Measurements from ENCODE around the gene ACTL10. TPM values are rescaled to one million over a fixed set of nuclear protein-coding genes. Genes with fewer than 3 reads are reported as not detected.

ACTL10 gene
- total RNA-seq, 1 donor, result 6.2 TPM

- DNase-seq (ENCODE audit: low read depth in 2 of 3, low spot score in 2 of 3), result no peak
These were observed 8.6 kb downstream of the ACTL10 start for GRCh38 chr20:33675136-33675959.

GRCh38 chr20:33676121-33676520 is 9.4 kb downstream of the ACTL10 start:
- no peak for DNase-seq (ENCODE audit: low read depth in 2 of 3, low spot score in 2 of 3)

DNA sequence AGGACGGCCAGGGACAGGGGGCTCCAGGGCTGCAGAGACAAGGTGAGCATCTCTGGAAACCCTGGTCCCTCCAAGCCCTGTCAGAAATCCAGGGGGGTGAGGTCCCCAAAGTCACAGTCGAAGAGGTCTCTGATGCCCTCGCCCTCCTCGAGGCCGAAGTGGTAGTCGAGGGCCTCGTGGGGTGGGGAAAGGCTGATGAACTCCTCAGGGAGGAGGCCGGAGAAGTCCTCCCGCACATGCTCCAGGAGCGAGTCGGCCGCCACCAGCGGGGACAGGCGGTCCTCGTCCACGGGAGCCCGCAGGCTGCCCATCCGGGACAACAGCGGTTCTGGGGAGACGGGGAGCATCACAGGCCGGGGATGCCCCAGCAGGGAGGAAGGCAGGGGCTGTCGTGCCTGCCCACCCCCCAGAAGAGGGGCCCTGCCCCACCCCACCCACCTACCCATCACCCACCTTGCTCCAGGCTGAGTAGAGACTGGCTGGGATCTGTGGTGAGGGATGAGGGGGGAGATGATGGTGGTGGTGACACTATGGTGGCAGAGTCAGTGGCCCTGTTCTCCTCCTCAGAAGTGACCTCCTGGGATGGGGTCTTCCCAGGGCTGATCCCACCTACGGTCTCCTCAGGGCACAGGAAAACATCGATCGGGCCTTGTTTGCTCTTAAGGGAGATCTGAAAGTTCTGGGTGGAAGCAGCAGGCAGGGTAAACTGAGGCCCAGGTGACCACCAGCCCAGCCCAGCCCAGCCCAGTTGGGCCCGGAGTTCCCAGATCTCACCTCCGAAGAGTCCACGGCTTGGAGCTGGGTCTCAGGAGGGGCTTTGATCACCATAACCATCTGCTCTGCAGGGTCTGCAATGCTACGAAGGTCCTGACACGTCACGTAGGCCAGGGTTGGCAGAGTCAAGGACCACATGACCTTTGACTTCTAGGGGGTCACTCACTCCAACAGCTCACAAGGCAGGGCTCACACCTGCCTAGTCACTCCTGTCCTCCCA is 10.2 kb downstream of the ACTL10 start:
- no peak for DNase-seq (ENCODE audit: low read depth in 2 of 3, low spot score in 2 of 3)

DNA sequence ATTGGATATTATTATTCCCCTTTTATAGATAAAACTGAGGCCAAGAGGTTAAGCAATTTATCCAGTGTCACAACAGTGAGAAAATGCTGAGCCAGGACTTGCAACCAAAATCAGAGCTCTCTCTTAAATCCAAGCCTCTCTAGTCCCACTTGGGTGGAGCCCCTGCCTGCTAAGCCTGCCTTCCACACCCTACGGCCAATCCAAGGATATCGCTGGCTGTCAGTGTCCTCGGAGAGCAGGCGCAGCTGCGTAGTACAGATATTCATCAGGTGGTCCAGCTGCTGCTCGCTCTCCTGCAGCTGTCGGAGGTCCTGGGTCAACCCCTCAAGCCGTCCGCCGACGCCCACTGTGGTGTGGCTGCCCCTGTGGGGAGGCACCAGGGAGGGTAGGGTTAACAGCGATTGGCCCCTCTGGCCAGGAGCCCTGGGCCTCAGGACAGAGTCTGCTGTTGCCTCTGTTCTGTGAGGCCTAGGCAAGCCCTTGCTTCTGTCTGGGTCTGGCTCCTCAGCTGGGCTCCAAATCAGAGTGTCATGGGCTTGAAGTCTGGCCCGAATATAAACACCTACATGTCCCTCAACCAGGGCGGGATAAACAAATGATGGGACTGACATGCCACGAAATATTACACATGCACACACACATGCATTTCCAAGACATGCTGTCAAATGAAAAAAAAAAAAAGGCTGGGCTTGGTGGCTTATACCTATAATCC is 11.4 kb downstream of the ACTL10 start:
- DNase-seq (ENCODE audit: low read depth in 2 of 3, low spot score in 2 of 3), result no peak

DNA sequence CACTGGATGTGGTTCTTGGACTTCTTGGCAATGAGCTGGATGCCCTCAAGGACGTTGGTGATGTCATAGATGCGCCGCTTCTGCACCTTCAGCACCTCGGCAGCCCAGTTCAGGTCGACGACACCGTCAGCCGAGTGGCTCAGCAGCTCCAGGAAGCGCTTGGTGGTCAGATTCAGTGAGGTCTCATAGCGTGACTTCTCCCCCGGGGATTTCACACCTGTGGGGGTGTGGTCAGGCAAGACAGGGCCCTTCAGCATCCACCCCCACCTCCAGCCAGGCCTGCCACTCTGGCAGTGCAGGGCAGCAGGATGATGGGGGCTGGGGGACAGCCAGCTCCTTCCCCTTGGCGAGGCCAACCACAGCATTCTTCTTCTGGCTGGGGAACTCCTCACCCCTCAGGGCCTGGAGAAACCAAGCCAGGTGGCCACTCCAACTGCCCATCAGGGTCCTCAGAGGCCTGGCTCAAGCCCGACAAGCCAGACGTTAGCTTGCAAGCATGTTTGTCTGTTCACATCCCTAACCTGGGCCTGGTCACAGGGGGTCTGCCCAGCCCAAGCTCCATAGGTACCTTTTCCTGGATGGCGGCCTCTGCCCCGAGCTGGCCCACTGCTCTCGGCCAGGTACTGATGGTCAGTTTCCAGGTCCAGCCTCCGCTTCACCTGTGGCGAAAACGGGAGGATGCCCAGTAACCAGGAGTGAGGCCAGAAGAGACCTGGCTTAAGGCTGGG is 13.2 kb downstream of the ACTL10 start:
- no peak for DNase-seq (ENCODE audit: low read depth in 2 of 3, low spot score in 2 of 3)

DNA sequence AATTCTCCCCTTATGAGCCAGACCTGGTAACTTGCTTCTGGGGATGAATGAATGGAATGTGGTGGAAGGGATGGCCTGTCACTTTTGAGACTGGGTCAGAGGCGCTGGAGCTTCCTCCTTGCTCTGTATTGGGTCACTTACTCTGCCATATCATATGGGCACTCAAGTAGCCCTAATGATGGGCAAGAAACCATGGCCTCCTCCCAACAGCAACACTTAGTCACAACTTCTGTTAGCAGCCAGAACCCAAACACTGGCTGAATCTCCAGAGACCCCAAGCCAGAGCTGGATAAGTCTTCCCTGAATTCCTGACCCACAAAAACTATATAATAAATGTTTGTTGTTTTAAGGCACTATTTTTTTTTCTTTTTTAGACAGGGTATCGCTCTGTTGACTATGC is 13.9 kb downstream of the ACTL10 start:
- DNase-seq (ENCODE audit: low read depth in 2 of 3, low spot score in 2 of 3), result no peak

DNA sequence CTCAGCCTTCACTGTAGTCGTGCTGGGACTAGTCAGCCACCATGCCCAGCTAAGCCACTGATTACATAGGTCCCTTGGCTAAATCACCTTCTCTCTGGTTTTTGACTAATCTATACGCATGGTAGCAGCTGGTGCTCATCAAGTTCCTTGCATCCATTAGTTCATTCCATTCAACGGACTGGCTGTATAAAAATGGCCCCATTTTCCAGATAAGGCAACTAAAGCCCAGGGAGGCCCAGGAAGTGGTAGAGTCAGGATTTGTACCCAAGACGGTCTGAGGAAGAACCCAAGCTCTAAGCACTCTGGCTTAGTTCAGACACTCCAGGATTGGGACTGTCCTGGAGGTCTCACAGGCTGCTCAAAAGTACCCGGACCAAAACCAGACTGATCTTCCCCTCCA is 14.5 kb downstream of the ACTL10 start:
- DNase-seq (ENCODE audit: low read depth in 2 of 3, low spot score in 2 of 3), result no peak

DNA sequence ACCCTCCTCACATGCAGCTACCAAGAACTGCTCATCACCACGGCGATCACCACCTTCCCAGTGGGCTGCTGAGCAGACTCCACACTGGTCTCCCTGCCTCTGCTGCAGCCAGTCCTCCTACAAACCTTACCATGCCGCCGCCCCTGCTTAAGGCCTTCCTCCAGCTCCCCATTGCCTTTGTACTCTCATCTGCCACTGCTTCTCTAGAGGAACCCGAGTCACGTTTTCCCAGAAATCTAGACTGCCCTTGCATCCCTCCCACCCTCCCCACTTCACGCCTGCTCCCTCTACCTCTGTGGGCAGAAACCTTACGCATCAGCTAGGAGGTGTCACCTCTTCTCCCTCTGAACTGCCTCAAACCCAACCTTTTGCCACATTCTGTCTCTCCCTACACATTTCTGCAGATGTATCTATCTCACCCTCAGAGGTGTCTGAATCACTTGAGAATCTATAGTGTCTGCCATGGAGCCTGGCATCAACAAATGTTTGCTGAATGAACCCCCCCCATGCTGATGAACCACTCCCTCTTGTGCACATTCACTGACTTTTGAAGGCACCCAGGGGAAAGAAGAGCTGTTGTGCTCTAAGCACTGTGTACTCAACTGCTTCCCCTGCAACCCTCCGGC is 15.1 kb downstream of the ACTL10 start:
- DNase-seq (ENCODE audit: low read depth in 2 of 3, low spot score in 2 of 3), result no peak

DNA sequence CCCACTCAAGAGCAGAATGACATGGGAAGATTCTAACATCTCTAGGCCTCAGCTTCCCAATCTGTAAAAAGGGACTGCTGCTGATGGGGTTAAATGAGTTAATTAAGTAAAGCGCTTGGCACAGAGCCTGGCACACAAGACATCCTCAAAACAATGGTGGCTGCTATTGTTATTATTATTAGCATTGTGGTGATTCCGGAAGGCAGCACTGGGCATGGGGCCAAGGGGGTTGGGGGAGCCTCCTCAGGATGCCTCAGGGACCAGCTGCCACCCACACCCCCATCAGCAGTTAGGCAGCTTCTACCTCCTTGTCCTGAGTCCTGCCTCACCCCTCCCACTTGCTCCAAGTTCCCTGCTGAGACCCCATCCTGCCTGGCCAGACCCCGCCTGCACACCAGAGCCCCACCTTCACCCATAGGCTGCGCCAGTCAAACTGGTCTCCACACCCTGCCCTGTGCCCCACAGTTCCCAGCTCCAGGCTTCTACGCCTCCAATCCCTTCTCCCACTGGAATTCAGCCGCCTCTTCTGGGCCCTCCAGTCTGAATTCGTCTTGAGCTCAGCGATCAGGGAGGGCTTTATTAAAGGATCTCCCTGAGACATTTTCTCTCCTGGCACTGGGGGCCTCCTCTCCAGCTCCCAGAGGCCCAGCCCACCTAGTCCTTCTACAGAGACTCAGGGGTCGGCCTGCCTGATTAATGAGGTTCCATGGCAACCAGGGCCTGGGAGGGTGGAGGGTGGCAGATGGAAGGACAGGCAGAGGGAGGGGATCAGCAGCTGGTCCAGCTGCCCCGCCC is 18.0 kb downstream of the ACTL10 start:
- DNase-seq (ENCODE audit: low read depth in 2 of 3, low spot score in 2 of 3), result no peak

GRCh38 chr20:33685328-33686099 is 18.8 kb downstream of the ACTL10 start:
- peak in 1 of 3 donors; percentile 47 for DNase-seq (ENCODE audit: low read depth in 2 of 3, low spot score in 2 of 3)

GRCh38 chr20:33686100-33686983 is 19.6 kb downstream of the ACTL10 start, which contains the start of gene E2F1:
E2F1 (minus strand) TSS chr20:33686385; CDS start chr20:33686264, 121 bp downstream.
- peak; percentile 76 to 94 (median 92) for DNase-seq (ENCODE audit: low read depth in 2 of 3, low spot score in 2 of 3)

DNA sequence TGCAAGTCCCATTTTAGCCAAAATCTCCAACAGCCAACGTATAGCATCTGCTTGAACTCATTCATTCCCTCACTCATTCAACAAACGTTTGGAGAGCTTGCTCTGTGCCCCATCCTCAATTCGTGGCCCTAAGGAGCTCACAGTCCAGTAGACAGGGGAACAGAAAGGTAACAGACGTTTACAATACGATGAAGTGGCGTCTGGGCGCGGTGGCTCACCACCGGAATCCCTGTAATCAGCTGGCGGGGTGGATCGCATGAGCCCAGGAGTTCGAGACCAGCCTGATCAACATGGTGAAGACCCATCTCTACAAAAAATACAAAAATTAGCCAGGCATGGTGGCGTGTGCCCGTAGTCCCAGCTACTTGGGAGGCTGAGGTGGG is 20.2 kb downstream of the ACTL10 start:
- no peak for DNase-seq (ENCODE audit: low read depth in 2 of 3, low spot score in 2 of 3)

- DNase-seq (ENCODE audit: low read depth in 2 of 3, low spot score in 2 of 3), result peak in 1 of 3 donors; percentile 20
These were observed 20.7 kb downstream of the ACTL10 start for GRCh38 chr20:33687370-33687915.

DNA sequence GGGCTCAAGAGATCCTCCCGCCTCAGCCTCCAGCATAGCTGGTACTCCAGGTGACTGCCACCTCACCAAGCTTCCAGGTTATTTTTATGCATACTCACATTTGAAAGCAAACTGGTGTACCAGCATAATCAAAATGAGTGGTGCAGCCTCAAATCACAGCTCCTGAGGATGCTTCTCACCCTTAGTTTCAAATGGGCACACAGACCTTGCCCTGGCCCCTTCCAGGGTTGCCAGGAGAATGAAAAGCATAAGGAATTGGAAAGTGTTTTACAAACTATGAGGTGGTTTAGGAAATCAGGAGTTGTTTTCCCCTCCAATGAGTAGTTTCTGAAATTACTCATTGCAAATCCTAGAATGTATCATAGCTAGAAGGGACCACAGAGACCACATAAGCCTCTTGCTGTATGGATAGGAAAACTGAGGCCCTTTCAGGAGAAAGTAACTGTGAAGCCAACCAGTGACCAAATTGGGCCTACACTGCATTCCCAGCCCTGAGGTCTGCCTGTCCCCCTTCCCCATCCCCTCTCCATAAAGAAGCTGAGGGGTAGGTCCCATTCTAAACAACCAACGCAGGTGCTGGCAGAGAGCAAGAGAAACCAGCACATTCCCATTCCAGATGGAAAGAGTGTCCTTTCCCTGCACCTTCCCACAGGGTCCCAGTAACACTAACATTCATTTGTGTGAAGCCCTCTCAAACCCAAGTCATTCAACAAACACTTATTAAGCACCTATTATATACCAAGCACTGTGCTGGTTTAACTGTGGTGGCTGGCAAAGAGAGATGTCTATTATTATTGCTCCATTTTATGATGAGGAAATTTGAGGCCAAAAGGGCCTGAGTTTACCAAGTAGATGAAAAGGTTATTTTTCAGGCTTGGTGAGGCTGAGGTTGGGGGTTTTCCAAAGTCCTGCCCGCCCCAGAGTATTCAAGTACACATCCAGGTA is 21.5 kb downstream of the ACTL10 start:
- no peak for DNase-seq (ENCODE audit: low read depth in 2 of 3, low spot score in 2 of 3)

GRCh38 chr20:33688938-33689424 is 22.2 kb downstream of the ACTL10 start:
- DNase-seq (ENCODE audit: low read depth in 2 of 3, low spot score in 2 of 3), result no peak

- DNase-seq (ENCODE audit: low read depth in 2 of 3, low spot score in 2 of 3), result no peak
These were observed 22.8 kb downstream of the ACTL10 start for GRCh38 chr20:33689493-33689892.
